GM12865 (cell line): ENCODE results near the gene BAHCC1.

Experiments used
- DNase-seq: peaks from one replicate; pipeline ENCODE4 v3.0.0; 2010; ENCODE audit warnings: low read depth
- H3K4me3 ChIP-seq: 2 replicates; pipeline ENCODE4 v1.5.1; 2011; ENCODE audit warnings: mild to moderate bottlenecking, low read depth, low read length, control low read depth
- TF ChIP-seq, protein P1 (sequence below): IDR thresholded peaks from 2 replicates; pipeline ENCODE4 v1.5.1; 2011; ENCODE audit warnings: low read length, control low read depth, low read depth, inconsistent platforms; ENCODE audit not compliant: insufficient read depth; ENCODE audit errors: missing control alignments

BAHCC1 gene

DNA sequence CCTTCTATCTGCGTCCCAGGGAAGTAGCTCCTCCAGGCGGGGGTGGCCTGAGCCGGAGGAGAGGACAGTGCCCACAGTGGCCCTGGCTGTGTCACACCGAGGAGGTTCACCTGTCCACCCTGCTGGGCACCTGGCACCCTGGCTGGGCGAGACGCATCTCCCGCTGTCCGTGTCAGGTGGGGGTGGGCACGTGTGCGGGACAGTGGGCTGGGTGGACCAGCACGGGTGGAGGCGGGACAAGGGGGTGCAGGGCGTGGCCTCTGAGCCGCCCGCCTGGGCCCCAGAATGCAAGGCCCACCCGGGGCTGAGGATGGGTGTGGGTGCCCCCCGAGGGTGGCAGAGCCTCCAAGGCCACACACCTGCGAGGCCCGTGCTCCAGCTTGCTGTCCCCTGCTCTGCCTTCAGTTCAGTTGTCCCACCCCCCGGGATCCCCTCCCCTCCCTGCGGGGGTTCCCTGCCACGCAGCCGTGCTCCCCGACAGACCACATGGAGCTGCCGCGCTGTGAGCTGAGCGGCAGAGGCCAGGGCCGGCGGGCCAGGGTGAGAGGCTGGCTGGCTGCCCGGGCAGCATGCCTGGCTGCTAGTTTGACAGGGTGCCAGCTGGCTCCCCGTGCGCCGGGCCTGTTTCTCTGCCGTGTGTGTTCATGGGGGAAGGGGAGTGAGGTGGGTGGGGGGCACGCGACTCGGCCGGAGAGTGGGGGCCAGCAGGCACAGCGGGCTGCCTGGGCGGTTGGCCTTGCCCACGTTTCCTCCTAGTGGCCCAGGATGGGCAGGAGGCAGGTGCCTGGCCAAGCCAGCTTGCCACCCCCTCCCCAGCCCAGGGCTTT, 33.9 kb downstream of the BAHCC1 start:
- no peak for DNase-seq
- TF ChIP-seq, protein P1, sequence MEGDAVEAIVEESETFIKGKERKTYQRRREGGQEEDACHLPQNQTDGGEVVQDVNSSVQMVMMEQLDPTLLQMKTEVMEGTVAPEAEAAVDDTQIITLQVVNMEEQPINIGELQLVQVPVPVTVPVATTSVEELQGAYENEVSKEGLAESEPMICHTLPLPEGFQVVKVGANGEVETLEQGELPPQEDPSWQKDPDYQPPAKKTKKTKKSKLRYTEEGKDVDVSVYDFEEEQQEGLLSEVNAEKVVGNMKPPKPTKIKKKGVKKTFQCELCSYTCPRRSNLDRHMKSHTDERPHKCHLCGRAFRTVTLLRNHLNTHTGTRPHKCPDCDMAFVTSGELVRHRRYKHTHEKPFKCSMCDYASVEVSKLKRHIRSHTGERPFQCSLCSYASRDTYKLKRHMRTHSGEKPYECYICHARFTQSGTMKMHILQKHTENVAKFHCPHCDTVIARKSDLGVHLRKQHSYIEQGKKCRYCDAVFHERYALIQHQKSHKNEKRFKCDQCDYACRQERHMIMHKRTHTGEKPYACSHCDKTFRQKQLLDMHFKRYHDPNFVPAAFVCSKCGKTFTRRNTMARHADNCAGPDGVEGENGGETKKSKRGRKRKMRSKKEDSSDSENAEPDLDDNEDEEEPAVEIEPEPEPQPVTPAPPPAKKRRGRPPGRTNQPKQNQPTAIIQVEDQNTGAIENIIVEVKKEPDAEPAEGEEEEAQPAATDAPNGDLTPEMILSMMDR = no peak
- no peak overlapping the region for H3K4me3 ChIP-seq

DNA sequence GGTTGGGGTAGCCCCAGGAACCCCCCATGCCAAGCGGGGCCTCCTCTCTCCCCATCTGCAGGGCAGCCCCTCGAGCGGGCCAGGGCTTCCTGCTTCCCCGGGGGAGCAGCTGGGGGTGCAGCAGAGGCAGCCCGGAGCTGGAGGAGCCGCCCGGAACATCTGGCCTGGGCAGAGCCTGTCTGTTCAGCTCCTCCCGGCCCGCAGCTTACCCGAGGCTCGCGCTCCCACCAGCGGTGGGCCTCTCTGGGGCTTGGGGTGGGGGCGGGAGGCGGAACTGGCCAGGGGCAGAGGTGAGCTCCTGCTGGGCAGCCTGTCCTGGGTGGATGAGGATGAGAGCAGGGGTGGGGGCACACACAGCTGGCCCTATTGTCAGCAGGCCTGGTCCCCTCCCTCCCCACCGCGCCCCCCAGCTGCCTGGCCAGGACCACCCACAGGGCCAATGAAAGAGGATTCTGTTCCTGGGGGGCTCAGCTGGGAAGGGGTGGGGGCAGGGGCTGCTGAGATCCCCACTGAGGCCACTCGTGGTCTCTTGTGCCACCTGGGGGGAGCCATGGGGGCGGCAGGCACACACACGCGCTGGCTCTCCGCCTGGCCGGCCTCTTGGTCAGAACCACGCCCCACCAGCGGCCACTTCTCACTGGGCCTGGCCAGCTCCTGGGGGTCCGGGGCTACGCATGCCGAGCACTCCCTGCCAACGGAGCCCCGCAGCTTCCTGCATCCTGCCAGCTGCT, 34.7 kb downstream of the BAHCC1 start:
- TF ChIP-seq, protein P1 = peak; percentile 9
- no peak for DNase-seq
- no peak overlapping the region for H3K4me3 ChIP-seq

DNA sequence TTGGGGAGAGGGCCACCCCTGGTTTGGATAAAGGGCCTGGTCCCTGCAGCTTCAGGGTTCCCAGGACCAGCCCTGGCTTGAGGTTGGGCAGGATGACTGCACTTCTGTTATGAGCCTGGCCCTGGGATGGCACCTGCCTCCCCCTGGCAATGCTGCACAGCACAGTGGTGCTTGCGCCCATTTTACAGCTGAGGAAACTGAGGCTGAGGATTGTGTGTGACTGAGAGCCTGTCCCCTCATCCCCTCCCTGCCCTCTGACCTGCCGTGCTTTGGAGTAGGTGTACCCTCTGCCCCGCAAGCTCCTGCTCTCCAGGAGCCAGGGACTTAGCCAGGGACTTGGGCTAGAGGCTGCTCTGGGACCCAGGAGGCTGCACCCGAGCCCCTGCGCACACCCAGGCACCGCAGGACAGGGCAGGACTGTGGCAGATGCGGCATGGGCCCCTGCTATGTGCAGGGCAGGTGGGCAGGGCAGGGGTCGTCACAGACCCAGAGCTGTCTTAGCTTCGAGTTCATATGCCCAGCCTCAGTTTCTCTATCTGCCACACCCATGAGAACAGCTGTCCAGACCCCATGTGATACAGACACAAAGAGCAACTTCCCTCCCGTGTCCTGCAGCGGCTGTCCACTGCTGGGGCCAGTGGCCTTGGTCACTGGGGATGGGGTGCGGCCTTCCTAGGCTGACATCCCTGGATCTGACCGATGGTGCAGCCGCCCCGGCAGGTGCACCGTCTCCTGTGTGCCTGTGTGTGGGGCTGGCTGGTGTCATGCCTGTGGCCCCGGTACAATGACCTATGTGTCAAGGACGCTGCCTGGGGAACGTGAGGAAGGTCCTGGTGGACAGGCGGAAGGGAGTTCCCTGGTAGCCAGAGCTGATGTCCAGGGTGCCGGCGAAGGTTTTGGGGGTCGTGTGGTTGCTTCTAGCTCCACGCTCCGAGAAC, 36.6 kb downstream of the BAHCC1 start:
- no peak overlapping the region for H3K4me3 ChIP-seq
- no peak for DNase-seq
- TF ChIP-seq, protein P1 = no peak

DNA sequence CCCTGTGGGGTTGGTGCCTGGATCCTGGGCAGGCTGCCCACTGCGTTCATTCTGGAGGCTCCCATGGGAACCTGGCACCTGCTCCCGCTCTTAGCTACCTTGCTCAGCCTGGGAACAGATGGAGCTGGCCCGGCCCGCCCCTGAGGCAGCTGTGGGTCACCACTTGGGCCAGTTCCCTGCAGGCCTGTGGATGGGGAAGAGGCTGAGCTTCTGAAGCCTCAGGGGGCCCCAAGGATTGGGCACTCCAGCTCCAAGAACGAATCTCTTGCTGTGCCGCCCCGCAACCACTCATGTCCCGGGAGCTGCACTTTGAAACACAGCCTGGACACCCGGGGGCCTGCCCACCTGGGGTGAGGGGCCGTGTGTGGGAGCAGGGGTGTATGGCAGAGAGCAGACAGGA, 37.7 kb downstream of the BAHCC1 start:
- H3K4me3 ChIP-seq = no peak overlapping the region
- TF ChIP-seq, protein P1 = no peak
- no peak for DNase-seq

DNA sequence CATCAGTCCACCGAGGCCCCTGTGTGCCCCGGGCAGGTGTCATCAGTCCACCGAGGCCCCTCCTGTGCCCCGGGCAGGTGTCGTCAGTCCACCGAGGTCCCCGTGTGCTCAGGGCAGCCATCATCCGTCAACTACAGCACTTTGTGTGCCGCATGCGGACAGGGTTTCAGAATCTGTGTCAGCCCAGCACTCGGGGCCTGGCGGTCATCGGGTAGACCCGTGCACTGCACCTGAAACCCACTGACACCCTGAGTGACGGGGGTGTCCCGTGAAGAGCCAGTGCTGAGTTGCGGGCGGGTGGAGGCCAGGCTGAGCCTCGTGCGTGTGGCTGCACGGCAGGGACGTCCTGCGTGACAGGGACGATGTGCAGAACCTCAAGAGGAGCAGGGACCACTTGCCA, 38.4 kb downstream of the BAHCC1 start:
- TF ChIP-seq, protein P1 = no peak
- DNase-seq = no peak
- no peak overlapping the region for H3K4me3 ChIP-seq

DNA sequence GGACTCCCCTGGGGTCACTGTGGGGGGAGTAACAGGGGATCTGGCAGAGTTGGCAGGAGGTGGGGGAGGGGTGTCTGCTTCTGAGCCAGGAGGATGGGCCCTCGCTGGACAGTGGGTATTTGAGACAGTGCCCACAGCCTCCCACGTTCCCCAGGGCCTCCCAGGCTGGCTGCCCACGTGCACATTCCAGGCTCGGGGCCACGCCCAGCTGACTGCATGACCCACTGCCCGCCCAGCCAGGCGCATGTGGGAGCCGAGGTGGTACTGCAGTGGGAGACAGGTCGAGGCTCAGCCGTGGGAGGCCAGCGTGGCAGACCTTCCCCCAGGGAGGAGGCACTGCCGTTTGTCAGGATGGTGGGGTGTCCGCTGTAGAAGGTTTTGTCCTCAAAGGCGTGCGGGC, 38.8 kb downstream of the BAHCC1 start:
- TF ChIP-seq, protein P1 = no peak
- H3K4me3 ChIP-seq = no peak overlapping the region
- DNase-seq = no peak
